CD14-positive monocyte (primary cell): ENCODE measurements around the gene PSMD13. TPM values are rescaled to one million over a fixed set of nuclear protein-coding genes. Genes with fewer than 3 reads are reported as not detected.

Experiments used
- DNase-seq, 3 donors: peaks; one replicate each; pipeline ENCODE4 v3.0.0-alpha.2; 2011 to 2022
- H2AFZ ChIP-seq: 2 replicates; pipeline ENCODE4 v1.6.0; 2012; ENCODE audit warnings: mild to moderate bottlenecking, low read depth, low read length, inconsistent platforms; ENCODE audit not compliant: insufficient read depth, poor library complexity, severe bottlenecking
- H3K27ac ChIP-seq, 2 donors: 1 replicate in 1 of 2; 2 replicates in 1 of 2; pipeline ENCODE4 v1.5.1; 2012 to 2013; ENCODE audit warnings: low read length in 2 of 2, control low read depth in 1 of 2, inconsistent platforms in 1 of 2, low read depth in 1 of 2, mild to moderate bottlenecking in 1 of 2
- H3K27me3 ChIP-seq, 2 donors: one replicate each; pipeline versions ENCODE4 v1.6.0 to v1.6.1; 2011 to 2013; ENCODE audit warnings: low read length in 2 of 2; ENCODE audit not compliant: control insufficient read depth in 2 of 2, insufficient read depth in 2 of 2
- H3K36me3 ChIP-seq, 2 donors: replicated peaks in 1 of 2; 1 replicate in 1 of 2; 2 replicates in 1 of 2; pipeline versions ENCODE4 v1.5.1 to v1.6.1; 2012 to 2013; ENCODE audit warnings: low read length in 2 of 2, control low read depth in 1 of 2, inconsistent platforms in 1 of 2, mild to moderate bottlenecking in 1 of 2; ENCODE audit not compliant: insufficient read depth in 2 of 2, control insufficient read depth in 1 of 2
- H3K4me1 ChIP-seq, 2 donors: 1 replicate in 1 of 2; 2 replicates in 1 of 2; pipeline versions ENCODE4 v1.5.1 to v1.6.1; 2012 to 2013; ENCODE audit warnings: low read length in 2 of 2, control low read depth in 1 of 2, inconsistent platforms in 1 of 2, mild to moderate bottlenecking in 1 of 2, moderate library complexity in 1 of 2; ENCODE audit not compliant: insufficient read depth in 2 of 2, control insufficient read depth in 1 of 2
- H3K4me2 ChIP-seq: replicated peaks from 2 replicates; pipeline ENCODE3; 2012; ENCODE audit warnings: low read length, moderate library complexity, mild to moderate bottlenecking; ENCODE audit not compliant: poor library complexity, severe bottlenecking; ENCODE audit errors: extremely low read depth
- H3K4me3 ChIP-seq, 3 experiments: fragments of 200-600 bp in 1 of 3; sonication (generic) in 1 of 3; replicated peaks in 1 of 3; 1 replicate in 2 of 3; 2 replicates in 1 of 3; pipeline ENCODE4 v1.5.1; 2011 to 2013; ENCODE audit warnings: low read length in 3 of 3, mild to moderate bottlenecking in 3 of 3, control low read depth in 2 of 3, low read depth in 2 of 3, inconsistent platforms in 1 of 3, moderate library complexity in 1 of 3
- H3K79me2 ChIP-seq: 2 replicates; pipeline ENCODE4 v1.6.0; 2012; ENCODE audit warnings: mild to moderate bottlenecking, control low read depth, inconsistent platforms, low read length, moderate library complexity; ENCODE audit not compliant: insufficient read depth
- H3K9ac ChIP-seq: 2 replicates; pipeline ENCODE4 v1.6.0; 2017; ENCODE audit warnings: low read length, mild to moderate bottlenecking; ENCODE audit not compliant: insufficient read depth, poor library complexity, severe bottlenecking
- H3K9me3 ChIP-seq, 2 donors: replicated peaks in 1 of 2; 1 replicate in 1 of 2; 2 replicates in 1 of 2; pipeline versions ENCODE4 v1.5.1 to v1.6.1; 2012 to 2013; ENCODE audit warnings: low read length in 2 of 2, control low read depth in 1 of 2; ENCODE audit not compliant: control insufficient read depth in 1 of 2, insufficient read depth in 1 of 2
- H4K20me1 ChIP-seq: 2 replicates; pipeline ENCODE4 v1.6.0; 2012; ENCODE audit warnings: mild to moderate bottlenecking, low read length, control low read depth, moderate library complexity; ENCODE audit not compliant: insufficient read depth
- H3K27ac Mint-ChIP-seq, 7 donors: one replicate each; pipeline ENCODE4 v1.8.0; 2020; ENCODE audit warnings: mild to moderate bottlenecking in 7 of 7, mixed read lengths in 7 of 7, moderate library complexity in 6 of 7, inconsistent platforms in 2 of 7
- H3K27me3 Mint-ChIP-seq, 3 donors: one replicate each; pipeline ENCODE4 v1.8.0; 2021 to 2022; ENCODE audit warnings: low read depth in 3 of 3, mild to moderate bottlenecking in 3 of 3, mixed read lengths in 3 of 3, moderate library complexity in 3 of 3, inconsistent platforms in 1 of 3
- H3K36me3 Mint-ChIP-seq, 2 donors: one replicate each; pipeline ENCODE4 v1.8.0; 2020; ENCODE audit warnings: mixed read lengths in 2 of 2, inconsistent platforms in 1 of 2, mild to moderate bottlenecking in 1 of 2
- H3K4me1 Mint-ChIP-seq: one replicate; pipeline ENCODE4 v1.8.0; 2020; ENCODE audit warnings: mild to moderate bottlenecking, mixed read lengths
- H3K4me3 Mint-ChIP-seq, 2 donors: one replicate each; pipeline ENCODE4 v1.8.0; 2020; ENCODE audit warnings: mild to moderate bottlenecking in 2 of 2, mixed read lengths in 2 of 2, moderate library complexity in 1 of 2
- H3K9me3 Mint-ChIP-seq, 7 donors: one replicate each; pipeline ENCODE4 v1.8.0; 2020 to 2022; ENCODE audit warnings: mixed read lengths in 7 of 7, mild to moderate bottlenecking in 6 of 7, moderate library complexity in 6 of 7, inconsistent platforms in 2 of 7
- WGBS: methylation state at CpG from one replicate; pipeline ENCODE4 v1.1.5; 2013; ENCODE audit warnings: missing lambda C conversion rate; ENCODE audit not compliant: insufficient coverage; 5-methylcytosine and 5-hydroxymethylcytosine counted together
- intact Hi-C, 2 donors: fragments of 100-400 bp; cut with micrococcal nuclease; formaldehyde crosslinking; loops; one replicate each; pipeline versions ENCODE4 v1.15.0 to v1.15.1; 2023
- polyA plus RNA-seq, 3 donors: library from polyadenylated mRNA; depleted of rRNA in 1 of 3; unstranded in 2 of 3; stranded (reverse) in 1 of 3; fragments of 300-500 nt in 2 of 3; fragments of >200 nt in 1 of 3; fragmentation: Illumina TruSeq in 2 of 3; gene quantifications; 1 replicate in 2 of 3; 2 replicates in 1 of 3; pipeline ENCODE4 v1.2.3, GENCODE V29; 2012 to 2021
- TF ChIP-seq, protein P1 (sequence below): fragments of 200-600 bp; IDR thresholded peaks from one replicate; pipeline ENCODE4 v1.8.0; 2022; ENCODE audit warnings: antibody characterized with exemption, mild to moderate bottlenecking

PSMD13 gene
- polyA plus RNA-seq, 3 donors: 136 to 272 (median 218) TPM

DNA sequence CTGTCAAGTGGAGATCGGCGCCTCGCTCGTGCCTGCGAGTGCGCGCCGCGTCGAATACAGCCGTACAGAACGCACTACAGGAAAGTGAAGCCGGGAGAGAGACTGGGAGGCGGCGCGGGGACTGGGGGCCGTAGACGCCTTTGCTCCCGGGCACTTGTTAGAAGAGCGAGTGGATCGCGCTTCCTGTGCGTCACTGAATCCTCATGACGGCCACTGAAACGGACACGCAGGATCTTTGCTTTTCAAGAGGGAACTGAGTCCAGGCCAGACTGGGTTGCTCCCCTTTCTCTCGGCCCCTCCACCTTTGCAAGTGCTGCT, 29.0 kb upstream of the PSMD13 start:
- H4K20me1 ChIP-seq: peaks cover 68% of the 10 kb centered on the region
- intact Hi-C loops: loop anchor here in 1 of 2 donors (1.0 to 10.0 kb wide), 4 partner anchors 28 to 297 kb away; partner anchors contain the start of genes PSMD13, RNH1 and SIRT3
- H3K4me1 ChIP-seq: peaks cover 34 to 54% of the 10 kb centered on the region in 2 donors
- peak overlapping the region; percentile 98 to 100 for H3K27ac ChIP-seq
- no peaks in the 10 kb centered on the region for H3K9me3 Mint-ChIP-seq
- no peaks in the 10 kb centered on the region for H3K27me3 ChIP-seq
- DNase-seq: peak; percentile 77 to 85 (median 77)
- peaks cover 48% of the 10 kb centered on the region for H3K4me1 Mint-ChIP-seq
- H3K9me3 ChIP-seq: no peaks in the 10 kb centered on the region
- H3K36me3 ChIP-seq: peaks cover 47 to 64% of the 10 kb centered on the region in 2 donors
- H3K4me3 ChIP-seq: peak overlapping the region; percentile 69 to 98 (median 81)
- TF ChIP-seq, protein P1, sequence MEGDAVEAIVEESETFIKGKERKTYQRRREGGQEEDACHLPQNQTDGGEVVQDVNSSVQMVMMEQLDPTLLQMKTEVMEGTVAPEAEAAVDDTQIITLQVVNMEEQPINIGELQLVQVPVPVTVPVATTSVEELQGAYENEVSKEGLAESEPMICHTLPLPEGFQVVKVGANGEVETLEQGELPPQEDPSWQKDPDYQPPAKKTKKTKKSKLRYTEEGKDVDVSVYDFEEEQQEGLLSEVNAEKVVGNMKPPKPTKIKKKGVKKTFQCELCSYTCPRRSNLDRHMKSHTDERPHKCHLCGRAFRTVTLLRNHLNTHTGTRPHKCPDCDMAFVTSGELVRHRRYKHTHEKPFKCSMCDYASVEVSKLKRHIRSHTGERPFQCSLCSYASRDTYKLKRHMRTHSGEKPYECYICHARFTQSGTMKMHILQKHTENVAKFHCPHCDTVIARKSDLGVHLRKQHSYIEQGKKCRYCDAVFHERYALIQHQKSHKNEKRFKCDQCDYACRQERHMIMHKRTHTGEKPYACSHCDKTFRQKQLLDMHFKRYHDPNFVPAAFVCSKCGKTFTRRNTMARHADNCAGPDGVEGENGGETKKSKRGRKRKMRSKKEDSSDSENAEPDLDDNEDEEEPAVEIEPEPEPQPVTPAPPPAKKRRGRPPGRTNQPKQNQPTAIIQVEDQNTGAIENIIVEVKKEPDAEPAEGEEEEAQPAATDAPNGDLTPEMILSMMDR: no peak
- WGBS: 0% methylated on average over 27 of the region's 27 CpGs
- peak overlapping the region; percentile 97 to 98 for H3K4me3 Mint-ChIP-seq
- no peak overlapping the region for H2AFZ ChIP-seq
- peaks cover 2 to 4% (median 3%) of the 10 kb centered on the region in 3 donors for H3K27me3 Mint-ChIP-seq
- peaks cover 58 to 64% of the 10 kb centered on the region in 2 donors for H3K36me3 Mint-ChIP-seq
- peak overlapping the region; percentile 99 to 100 (median 100) for H3K27ac Mint-ChIP-seq
- peaks cover 62% of the 10 kb centered on the region for H3K79me2 ChIP-seq
- peak overlapping the region; percentile 86 for H3K4me2 ChIP-seq
- H3K9ac ChIP-seq: peak overlapping the region; percentile 98

DNA sequence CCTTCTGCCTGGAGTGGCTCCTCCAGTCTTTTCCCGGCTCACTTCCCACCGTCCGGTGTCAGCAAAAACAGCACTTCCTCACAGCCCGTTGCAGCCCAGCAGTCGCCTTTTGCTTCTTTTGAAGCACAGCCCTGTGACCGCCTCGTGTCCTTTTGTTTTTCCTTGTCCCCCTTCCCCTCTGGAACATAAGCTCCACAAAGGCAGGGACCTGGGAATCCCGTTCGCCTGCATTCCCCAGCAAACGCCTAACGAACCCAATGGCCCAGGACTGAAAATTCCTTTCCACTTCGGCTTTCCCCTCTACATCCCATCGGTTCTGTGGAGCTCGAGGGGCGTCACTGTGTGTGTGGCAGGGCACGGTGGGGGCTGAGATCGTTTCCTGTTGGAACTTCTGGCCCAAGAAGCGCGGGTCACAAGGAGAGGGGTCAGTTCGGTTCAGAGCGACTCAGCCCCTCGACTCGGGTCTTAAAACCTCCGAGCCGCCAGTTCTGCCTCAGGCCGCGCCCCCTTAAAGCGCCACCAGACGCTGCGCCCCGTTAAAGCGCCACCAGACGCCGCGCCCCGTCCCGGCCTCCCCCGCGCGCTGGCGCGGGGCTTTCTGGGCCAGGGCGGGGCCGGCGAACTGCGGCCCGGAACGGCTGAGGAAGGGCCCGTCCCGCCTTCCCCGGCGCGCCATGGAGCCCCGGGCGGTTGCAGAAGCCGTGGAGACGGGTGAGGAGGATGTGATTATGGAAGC, 28.4 kb upstream of the PSMD13 start:
- peak overlapping the region; percentile 98 for H3K9ac ChIP-seq
- H3K4me2 ChIP-seq: peak overlapping the region; percentile 86
- TF ChIP-seq, protein P1: no peak
- H3K9me3 ChIP-seq: no peaks in the 10 kb centered on the region
- peak overlapping the region; percentile 62 for H2AFZ ChIP-seq
- intact Hi-C loops: loop anchor here in 1 of 2 donors (2.0 to 10.0 kb wide), 3 partner anchors 59 to 296 kb away; partner anchors contain the start of gene RNH1
- peak overlapping the region; percentile 69 to 98 (median 81) for H3K4me3 ChIP-seq
- peaks cover 62% of the 10 kb centered on the region for H3K79me2 ChIP-seq
- WGBS: under 1% methylated on average over 49 of the region's 57 CpGs
- peaks cover 68% of the 10 kb centered on the region for H4K20me1 ChIP-seq
- DNase-seq: peak; percentile 59 to 78 (median 62)
- no peaks in the 10 kb centered on the region for H3K9me3 Mint-ChIP-seq
- H3K4me1 Mint-ChIP-seq: peaks cover 42% of the 10 kb centered on the region
- peak overlapping the region; percentile 97 to 98 for H3K4me3 Mint-ChIP-seq
- peaks cover 0 to 4% (median 2%) of the 10 kb centered on the region in 3 donors for H3K27me3 Mint-ChIP-seq
- peaks cover 29 to 49% of the 10 kb centered on the region in 2 donors for H3K4me1 ChIP-seq
- H3K27ac Mint-ChIP-seq: peak overlapping the region; percentile 99 to 100 (median 100)
- H3K27ac ChIP-seq: peak overlapping the region; percentile 98 to 100
- H3K36me3 Mint-ChIP-seq: peaks cover 59 to 64% of the 10 kb centered on the region in 2 donors
- H3K36me3 ChIP-seq: peaks cover 52 to 66% of the 10 kb centered on the region in 2 donors
- no peaks in the 10 kb centered on the region for H3K27me3 ChIP-seq
